Suprapubic skin (tissue), 3 donors: ENCODE data around the gene ADNP2.

ENCODE experiments used
- EP300 ChIP-seq: sonication (generic); formaldehyde crosslinking; IDR thresholded peaks from one replicate; pipeline ENCODE4 v1.6.1; 2017; ENCODE audit warnings: antibody characterized with exemption
- POLR2A ChIP-seq, 2 donors: fragments of 450-650 bp; IDR thresholded peaks; one replicate each; pipeline ENCODE4 v1.6.1; 2017; ENCODE audit warnings: antibody characterized with exemption in 2 of 2, mild to moderate bottlenecking in 2 of 2, moderate library complexity in 2 of 2
- TF ChIP-seq, protein P1 (sequence below), 2 donors: fragments of 200-600 bp in 1 of 2; fragments of 450-650 bp in 1 of 2; sonication (generic) in 1 of 2; IDR thresholded peaks; one replicate each; pipeline ENCODE4 v1.5.1; 2016 to 2019; ENCODE audit warnings: antibody characterized with exemption in 2 of 2, mild to moderate bottlenecking in 1 of 2, moderate library complexity in 1 of 2

DNA sequence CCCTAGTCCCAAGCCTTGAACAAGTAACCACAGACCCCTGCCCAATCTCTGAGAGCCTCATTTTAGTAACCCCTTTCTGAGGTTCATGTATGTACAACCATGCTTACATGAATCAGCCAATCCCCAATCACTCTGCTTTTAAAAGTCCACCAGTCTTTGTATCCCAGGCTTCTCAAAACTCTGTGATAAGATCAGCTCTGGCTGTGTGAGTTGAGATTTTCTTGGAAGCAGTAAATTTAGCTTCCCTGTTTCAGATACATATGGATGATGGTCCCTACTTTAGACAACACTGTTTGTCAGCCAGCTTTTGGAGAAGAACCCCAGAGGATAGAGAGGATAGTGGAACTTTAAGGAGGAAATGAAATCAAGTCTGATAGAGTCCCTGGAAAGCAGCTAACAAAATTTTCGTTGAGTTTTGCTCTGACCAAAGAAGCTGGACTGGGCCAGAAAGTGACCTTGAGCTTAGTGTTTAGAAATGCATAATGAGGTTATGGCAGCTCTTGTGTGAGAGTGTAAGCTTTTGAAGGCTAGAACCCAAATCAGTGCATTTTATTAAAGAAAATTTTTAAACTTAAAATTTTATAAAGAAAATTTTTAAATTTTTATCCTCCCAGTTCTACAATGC is 3.7 kb downstream of the ADNP2 start:
- no peak for TF ChIP-seq EP300
- TF ChIP-seq, protein P1, sequence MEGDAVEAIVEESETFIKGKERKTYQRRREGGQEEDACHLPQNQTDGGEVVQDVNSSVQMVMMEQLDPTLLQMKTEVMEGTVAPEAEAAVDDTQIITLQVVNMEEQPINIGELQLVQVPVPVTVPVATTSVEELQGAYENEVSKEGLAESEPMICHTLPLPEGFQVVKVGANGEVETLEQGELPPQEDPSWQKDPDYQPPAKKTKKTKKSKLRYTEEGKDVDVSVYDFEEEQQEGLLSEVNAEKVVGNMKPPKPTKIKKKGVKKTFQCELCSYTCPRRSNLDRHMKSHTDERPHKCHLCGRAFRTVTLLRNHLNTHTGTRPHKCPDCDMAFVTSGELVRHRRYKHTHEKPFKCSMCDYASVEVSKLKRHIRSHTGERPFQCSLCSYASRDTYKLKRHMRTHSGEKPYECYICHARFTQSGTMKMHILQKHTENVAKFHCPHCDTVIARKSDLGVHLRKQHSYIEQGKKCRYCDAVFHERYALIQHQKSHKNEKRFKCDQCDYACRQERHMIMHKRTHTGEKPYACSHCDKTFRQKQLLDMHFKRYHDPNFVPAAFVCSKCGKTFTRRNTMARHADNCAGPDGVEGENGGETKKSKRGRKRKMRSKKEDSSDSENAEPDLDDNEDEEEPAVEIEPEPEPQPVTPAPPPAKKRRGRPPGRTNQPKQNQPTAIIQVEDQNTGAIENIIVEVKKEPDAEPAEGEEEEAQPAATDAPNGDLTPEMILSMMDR (IDR thresholded peaks at IDR 0.05): no peak
- no peak for TF ChIP-seq POLR2A (IDR thresholded peaks at IDR 0.05)
